GM18858 (cell line): ENCODE measurements around the gene SRMS.

ENCODE experiments used
- ATAC-seq: cut with Tn5 transposase; IDR thresholded peaks from one replicate; pipeline ENCODE4 v1.9.1; 2021; ENCODE audit not compliant: unreplicated experiment

Gene SRMS

GRCh38 chr20:63539441-63540370 lies 7.8 kb downstream of the SRMS start:
- ATAC-seq = no peak

- ATAC-seq = no peak
These were observed 8.5 kb downstream of the SRMS start for GRCh38 chr20:63539092-63539430.

GRCh38 chr20:63538204-63539091 lies 9.1 kb downstream of the SRMS start:
- ATAC-seq = no peak

GRCh38 chr20:63537525-63538203 lies 9.9 kb downstream of the SRMS start:
- peak; percentile 84 for ATAC-seq

GRCh38 chr20:63536997-63537524 lies 10.5 kb downstream of the SRMS start, which contains the start of gene PTK6:
TSS of gene PTK6 (minus strand) at chr20:63537376. CDS start at chr20:63537314, 62 bp downstream.
- ATAC-seq = peak; percentile 2

- ATAC-seq = no peak
These were observed 11.1 kb downstream of the SRMS start for GRCh38 chr20:63536241-63536977.

GRCh38 chr20:63534831-63535651 lies 12.5 kb downstream of the SRMS start:
- ATAC-seq = no peak

GRCh38 chr20:63534427-63534830 lies 13.1 kb downstream of the SRMS start:
- ATAC-seq = no peak

- no peak for ATAC-seq
These were observed 13.6 kb downstream of the SRMS start for GRCh38 chr20:63533871-63534393.

GRCh38 chr20:63533388-63533787 lies 14.2 kb downstream of the SRMS start:
- ATAC-seq = no peak

GRCh38 chr20:63532449-63532971 lies 15.0 kb downstream of the SRMS start:
- no peak for ATAC-seq

GRCh38 chr20:63531686-63532448 lies 15.7 kb downstream of the SRMS start:
- no peak for ATAC-seq

GRCh38 chr20:63530788-63531160 lies 16.8 kb downstream of the SRMS start:
- no peak for ATAC-seq

- no peak for ATAC-seq
These were observed 17.4 kb downstream of the SRMS start for GRCh38 chr20:63529861-63530787.

GRCh38 chr20:63529180-63529860 lies 18.2 kb downstream of the SRMS start:
- no peak for ATAC-seq

- ATAC-seq = no peak
These were observed 20.4 kb downstream of the SRMS start for GRCh38 chr20:63527184-63527583.

- no peak for ATAC-seq
These were observed 21.6 kb downstream of the SRMS start for GRCh38 chr20:63525971-63526370.
